Neural cell (in vitro differentiated cells): ENCODE measurements around the gene MAT2A. TPM values are rescaled to one million over a fixed set of nuclear protein-coding genes. Genes with fewer than 3 reads are reported as not detected.

ENCODE experiments used
- H2AFZ ChIP-seq: fragments of 200-600, 300-800 bp; sonication (generic), shearing (Covaris generic); 2 replicates; pipeline ENCODE4 v1.6.0; 2014; ENCODE audit warnings: low read depth, mild to moderate bottlenecking, antibody characterized with exemption, low read length, moderate library complexity
- H3F3A ChIP-seq: fragments of 200-600 bp; shearing (Covaris generic); 2 replicates; pipeline ENCODE4 v1.6.1; 2016; ENCODE audit warnings: mild to moderate bottlenecking, moderate library complexity, mixed read lengths, antibody characterized with exemption, low read length; ENCODE audit not compliant: insufficient read depth, poor library complexity, severe bottlenecking
- H3K27ac ChIP-seq: fragments of 200-600, 300-800 bp; sonication (generic), shearing (Covaris generic); 2 replicates; pipeline ENCODE4 v1.5.1; 2014; ENCODE audit warnings: mild to moderate bottlenecking, low read length, moderate library complexity
- H3K27me3 ChIP-seq: fragments of 300-800, 200-600 bp; sonication (generic), shearing (Covaris generic); 2 replicates; pipeline ENCODE4 v1.6.0; 2014; ENCODE audit warnings: mild to moderate bottlenecking, low read depth, low read length, moderate library complexity; ENCODE audit not compliant: insufficient read depth
- H3K36me3 ChIP-seq: fragments of 300-800, 200-600 bp; sonication (generic), shearing (Covaris generic); 2 replicates; pipeline ENCODE4 v1.5.1; 2014; ENCODE audit warnings: mild to moderate bottlenecking, antibody characterized with exemption, low read length, moderate library complexity; ENCODE audit not compliant: insufficient read depth
- H3K4me2 ChIP-seq: fragments of 300-800, 200-600 bp; sonication (generic), shearing (Covaris generic); 2 replicates; pipeline ENCODE4 v1.6.0; 2014; ENCODE audit warnings: mild to moderate bottlenecking, low read length
- H3K4me3 ChIP-seq: fragments of 300-800, 200-600 bp; sonication (generic), shearing (Covaris generic); 2 replicates; pipeline ENCODE4 v1.5.1; 2014; ENCODE audit warnings: mild to moderate bottlenecking, low read length, moderate library complexity
- H3K79me2 ChIP-seq: fragments of 200-600 bp; shearing (Covaris generic); replicated peaks from 2 replicates; pipeline ENCODE4 v1.6.0; 2014; ENCODE audit warnings: mild to moderate bottlenecking, low read length, moderate library complexity; ENCODE audit not compliant: insufficient read depth
- H3K9ac ChIP-seq: fragments of 300-800, 200-600 bp; sonication (generic), shearing (Covaris generic); 2 replicates; pipeline ENCODE4 v1.6.1; 2016; ENCODE audit warnings: mild to moderate bottlenecking, low read length, mixed read lengths
- H3K9me2 ChIP-seq: fragments of 200-600 bp; shearing (Covaris generic); 2 replicates; pipeline ENCODE4 v1.6.1; 2016; ENCODE audit warnings: mild to moderate bottlenecking, low read length, mixed read lengths; ENCODE audit not compliant: insufficient read depth
- H3K9me3 ChIP-seq: fragments of 200-600, 300-800 bp; sonication (generic), shearing (Covaris generic); 2 replicates; pipeline ENCODE4 v1.6.1; 2016; ENCODE audit warnings: mild to moderate bottlenecking, mixed run types, low read length, moderate library complexity, mixed read lengths
- H4K20me1 ChIP-seq: fragments of 200-600 bp; shearing (Covaris generic); 2 replicates; pipeline ENCODE4 v1.6.1; 2016; ENCODE audit warnings: mild to moderate bottlenecking, mixed run types; ENCODE audit not compliant: insufficient read depth
- CTCF ChIP-seq: fragments of 450-650 bp; IDR thresholded peaks from 2 replicates; pipeline ENCODE4 v1.5.1; 2014; ENCODE audit warnings: antibody characterized with exemption, mild to moderate bottlenecking, moderate library complexity; ENCODE audit not compliant: poor library complexity, severe bottlenecking
- EP300 ChIP-seq: fragments of 450-650 bp; conservative IDR thresholded peaks from 2 replicates; pipeline ENCODE4 v1.6.1; 2014; ENCODE audit warnings: antibody characterized with exemption, mild to moderate bottlenecking, moderate library complexity; ENCODE audit not compliant: poor library complexity, severe bottlenecking
- EZH2 ChIP-seq: fragments of 200-600, 300-800 bp; shearing (Covaris generic), sonication (generic); IDR thresholded peaks from 2 replicates; pipeline ENCODE4 v1.6.1; 2014; ENCODE audit warnings: antibody characterized with exemption, low read length, borderline replicate concordance, mild to moderate bottlenecking; ENCODE audit not compliant: insufficient read depth, poor library complexity, severe bottlenecking
- MXI1 ChIP-seq: fragments of 450-650 bp; conservative IDR thresholded peaks from 2 replicates; pipeline ENCODE4 v1.6.1; 2014; ENCODE audit warnings: antibody characterized with exemption, mild to moderate bottlenecking; ENCODE audit not compliant: poor library complexity, severe bottlenecking
- POLR2AphosphoS5 ChIP-seq: IDR thresholded peaks from 2 replicates; pipeline ENCODE4 v1.6.1; 2012
- RAD21 ChIP-seq: fragments of 450-650 bp; conservative IDR thresholded peaks from 2 replicates; pipeline ENCODE4 v1.6.1; 2014; ENCODE audit warnings: antibody characterized with exemption, mild to moderate bottlenecking, moderate library complexity
- REST ChIP-seq: IDR thresholded peaks from 2 replicates; pipeline ENCODE4 v1.6.1; 2012; ENCODE audit warnings: borderline replicate concordance
- SMC3 ChIP-seq: fragments of 450-650 bp; conservative IDR thresholded peaks from 2 replicates; pipeline ENCODE4 v1.6.1; 2014; ENCODE audit warnings: antibody characterized with exemption, mild to moderate bottlenecking, moderate library complexity; ENCODE audit not compliant: poor library complexity
- TAF1 ChIP-seq: IDR thresholded peaks from 2 replicates; pipeline ENCODE4 v1.6.1; 2012; ENCODE audit warnings: low read depth
- polyA plus RNA-seq: library from polyadenylated mRNA; depleted of rRNA; stranded (reverse); fragments of >200 nt; gene quantifications from 2 replicates; pipeline ENCODE4 v1.2.3, GENCODE V29; 2014

The MAT2A gene
- polyA plus RNA-seq, 1 donor from 2014 or later = 230 TPM

- Histone ChIP-seq H3K27ac (no peak overlapping the region), H3K9me2 (no peaks in the 10 kb centered on the region), H3K4me2 (no peak overlapping the region), H3K4me3 (no peak overlapping the region), H3K9ac (no peak overlapping the region), H3K79me2 (no peaks in the 10 kb centered on the region), H3K36me3 (no peaks in the 10 kb centered on the region), H2AFZ (no peak overlapping the region), H3F3A (no peaks in the 10 kb centered on the region), H4K20me1 (no peaks in the 10 kb centered on the region), H3K27me3 (peaks cover 10% of the 10 kb centered on the region), H3K9me3 (no peaks in the 10 kb centered on the region)
- TF ChIP-seq EZH2 (no peak), POLR2AphosphoS5 (no peak), TAF1 (no peak), REST (no peak), RAD21 (no peak), SMC3 (no peak), MXI1 (no peak), CTCF (no peak), EP300 (no peak)
These were observed 51.2 kb downstream of the MAT2A start for GRCh38 chr2:85589982-85590791.

- no peak overlapping the region for H3K4me2 ChIP-seq
- H3K27me3 ChIP-seq = peaks cover 2% of the 10 kb centered on the region
- no peak overlapping the region for H3K4me3 ChIP-seq
- peaks cover 4% of the 10 kb centered on the region for H3K79me2 ChIP-seq
- no peaks in the 10 kb centered on the region for H3K36me3 ChIP-seq
- H3F3A ChIP-seq = no peaks in the 10 kb centered on the region
- no peaks in the 10 kb centered on the region for H4K20me1 ChIP-seq
- no peaks in the 10 kb centered on the region for H3K9me2 ChIP-seq
- H3K9ac ChIP-seq = no peak overlapping the region
- no peak for TF ChIP-seq MXI1
- TF ChIP-seq CTCF = no peak
- TF ChIP-seq EP300 = no peak
- TF ChIP-seq TAF1 = no peak
- TF ChIP-seq EZH2 = no peak
- TF ChIP-seq POLR2AphosphoS5 = no peak
- TF ChIP-seq REST = no peak
- TF ChIP-seq SMC3 = no peak
- no peak for TF ChIP-seq RAD21
- H2AFZ ChIP-seq = no peak overlapping the region
- H3K9me3 ChIP-seq = no peaks in the 10 kb centered on the region
- no peak overlapping the region for H3K27ac ChIP-seq
These were observed 52.0 kb downstream of the MAT2A start for GRCh38 chr2:85590950-85591349.
